SJSA1 (cell line): ENCODE results near the gene SERPINE2. TPM values are rescaled to one million over a fixed set of nuclear protein-coding genes. Genes with fewer than 3 reads are reported as not detected.
"Not testable (repeated sequence)": the region's sequence is repeated elsewhere in the genome, so short reads cannot be mapped to it uniquely, and the experiment has no call there.

ENCODE experiments used
- DNase-seq, 2 experiments: peaks; one replicate each; pipeline ENCODE4 v3.0.0-alpha.2; 2015 to 2020; ENCODE audit warnings: low spot score in 2 of 2, low read depth in 1 of 2
- H3K27ac ChIP-seq: fragments of 250-450 bp; sonication (Bioruptor Pico); 2 replicates; pipeline ENCODE4 v1.5.1; 2020; ENCODE audit warnings: mild to moderate bottlenecking, moderate library complexity
- H3K27me3 ChIP-seq: fragments of 250-450 bp; sonication (Bioruptor Pico); replicated peaks from 2 replicates; pipeline ENCODE4 v1.5.1; 2020; ENCODE audit warnings: mild to moderate bottlenecking, moderate library complexity
- H3K36me3 ChIP-seq: fragments of 250-450 bp; sonication (Bioruptor Pico); 2 replicates; pipeline ENCODE4 v1.5.1; 2020; ENCODE audit warnings: mild to moderate bottlenecking
- H3K4me1 ChIP-seq: fragments of 250-450 bp; sonication (Bioruptor Pico); replicated peaks from 2 replicates; pipeline ENCODE4 v1.6.1; 2021; ENCODE audit warnings: mild to moderate bottlenecking
- H3K4me3 ChIP-seq: fragments of 250-450 bp; sonication (Bioruptor Pico); 2 replicates; pipeline ENCODE4 v1.5.1; 2020; ENCODE audit warnings: mild to moderate bottlenecking
- H3K9me3 ChIP-seq: fragments of 250-450 bp; sonication (Bioruptor Pico); replicated peaks from 2 replicates; pipeline ENCODE4 v1.5.1; 2020; ENCODE audit warnings: mild to moderate bottlenecking
- total RNA-seq: library from RNA; depleted of rRNA; stranded (reverse); fragments of >200 nt; shearing (Covaris generic); gene quantifications from 2 replicates; pipeline ENCODE4 v1.2.3, GENCODE V29; 2014

The SERPINE2 gene
- total RNA-seq, 1 experiment from 2014 or later = 45.5 TPM

GRCh38 chr2:223947711-223948205 lies 91.3 kb downstream of the SERPINE2 start:
- H3K4me3 ChIP-seq = no peak overlapping the region
- DNase-seq = no peak
- H3K27me3 ChIP-seq = no peaks in the 10 kb centered on the region
- no peaks in the 10 kb centered on the region for H3K9me3 ChIP-seq
- peaks cover 17% of the 10 kb centered on the region for H3K36me3 ChIP-seq
- H3K27ac ChIP-seq = no peak overlapping the region
- peaks cover 13% of the 10 kb centered on the region for H3K4me1 ChIP-seq

DNA sequence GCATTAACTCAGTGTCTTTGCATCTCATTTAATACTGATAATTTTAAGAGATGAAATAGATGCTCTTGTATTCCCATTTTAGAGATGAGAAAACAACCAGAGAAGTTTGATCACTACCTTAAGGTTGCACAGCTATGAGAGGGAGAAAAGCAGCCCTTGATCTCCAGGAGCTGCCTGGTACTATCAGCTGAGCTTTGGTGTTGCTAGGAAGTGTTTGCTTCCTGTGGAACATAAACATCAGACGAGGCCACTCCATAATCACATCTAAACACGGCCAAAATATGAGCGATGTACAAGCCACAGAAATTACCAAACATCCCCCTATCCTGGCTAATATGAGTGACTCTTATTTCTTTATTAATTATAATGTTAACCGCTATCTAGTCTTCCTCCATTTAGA lies 93.3 kb downstream of the SERPINE2 start:
- no peaks in the 10 kb centered on the region for H3K9me3 ChIP-seq
- no peak overlapping the region for H3K27ac ChIP-seq
- peaks cover 19% of the 10 kb centered on the region for H3K36me3 ChIP-seq
- H3K27me3 ChIP-seq = no peaks in the 10 kb centered on the region
- no peak overlapping the region for H3K4me3 ChIP-seq
- H3K4me1 ChIP-seq = peaks cover 32% of the 10 kb centered on the region
- DNase-seq = no peak

GRCh38 chr2:223944703-223945531 lies 94.2 kb downstream of the SERPINE2 start, which contains the start of gene WDFY1:
TSS of gene WDFY1 (minus strand) at chr2:223945335. CDS start at chr2:223945284, 51 bp downstream.
- peak within 1 kb of the TSS; percentile 81 for H3K27ac ChIP-seq

DNA sequence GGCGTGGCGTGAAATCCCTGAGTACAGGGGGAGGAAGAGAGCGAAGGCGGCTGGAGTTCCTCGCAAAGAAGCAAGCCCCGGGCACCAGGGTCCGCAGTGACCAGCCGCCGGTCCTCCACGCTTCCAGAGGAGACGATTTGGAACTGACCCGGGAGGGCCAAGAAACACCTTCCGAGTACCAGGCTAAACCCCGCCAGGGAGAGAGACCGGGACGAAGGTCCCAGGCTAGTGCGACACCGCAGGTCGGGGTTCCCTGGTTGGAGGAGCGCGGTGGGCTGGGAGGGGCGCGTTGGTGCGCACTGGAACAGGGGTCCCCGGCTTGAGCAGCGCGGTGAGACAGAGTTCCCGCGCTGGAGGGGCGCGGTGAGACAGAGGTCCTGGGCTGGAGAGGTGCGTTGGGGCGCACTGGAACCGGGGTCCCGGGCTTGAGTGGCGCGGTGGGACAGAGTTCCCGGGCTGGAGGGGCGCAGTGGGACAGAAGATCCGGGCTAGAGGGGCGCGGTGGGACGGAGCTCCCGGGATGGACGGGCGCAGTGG lies 94.9 kb downstream of the SERPINE2 start:
- peak overlapping the region; percentile 95 for H3K4me3 ChIP-seq
- peaks cover 48% of the 10 kb centered on the region for H3K4me1 ChIP-seq
- H3K27ac ChIP-seq = peak overlapping the region; percentile 81
- H3K9me3 ChIP-seq = no peaks in the 10 kb centered on the region
- peak; percentile 26 to 54 for DNase-seq
- no peaks in the 10 kb centered on the region for H3K27me3 ChIP-seq
- peaks cover 31% of the 10 kb centered on the region for H3K36me3 ChIP-seq

More at GRCh38 chr2:223944703-223945531, 94.2 kb downstream of the SERPINE2 start, which contains the start of gene WDFY1:
- DNase-seq = peak; percentile 85 to 89
- Histone ChIP-seq H3K36me3 (peaks cover 24% of the 10 kb centered on the region), H3K4me3 (peak within 1 kb of the TSS; percentile 95), H3K4me1 (peaks cover 41% of the 10 kb centered on the region), H3K27me3 (no peaks in the 10 kb centered on the region), H3K9me3 (no peaks in the 10 kb centered on the region)

DNA sequence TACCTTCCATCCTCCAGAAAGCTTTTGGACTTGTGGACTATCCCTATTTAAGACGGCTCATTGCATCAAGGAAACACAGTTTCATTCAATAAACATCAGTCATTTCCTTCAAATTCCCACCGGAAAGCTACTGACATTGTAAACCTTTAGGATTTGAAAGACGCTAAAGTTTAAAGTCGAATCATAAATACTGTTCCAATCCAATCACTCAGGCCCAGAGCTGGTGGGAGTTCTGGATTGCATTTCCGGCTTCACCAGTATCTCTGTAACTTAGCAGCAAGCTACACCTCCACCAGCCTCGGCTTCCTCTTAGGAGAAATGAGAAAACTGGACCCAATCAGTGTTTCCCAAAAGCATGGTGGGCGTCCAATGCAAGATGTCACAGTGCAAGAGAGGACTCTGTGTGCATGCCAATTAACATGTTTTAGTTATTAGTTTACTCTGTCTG lies 95.5 kb downstream of the SERPINE2 start:
- Histone ChIP-seq H3K27me3 (no peaks in the 10 kb centered on the region), H3K27ac (peak overlapping the region; percentile 81), H3K4me1 (peaks cover 54% of the 10 kb centered on the region), H3K4me3 (peak overlapping the region; percentile 95), H3K9me3 (no peaks in the 10 kb centered on the region), H3K36me3 (peaks cover 34% of the 10 kb centered on the region)
- peak; percentile 72 for DNase-seq

GRCh38 chr2:223943135-223943534 lies 96.0 kb downstream of the SERPINE2 start:
- Histone ChIP-seq H3K4me1 (peaks cover 59% of the 10 kb centered on the region), H3K9me3 (no peaks in the 10 kb centered on the region), H3K27me3 (no peaks in the 10 kb centered on the region), H3K4me3 (peak overlapping the region; percentile 95), H3K36me3 (peaks cover 34% of the 10 kb centered on the region), H3K27ac (peak overlapping the region; percentile 81)
- no peak for DNase-seq

GRCh38 chr2:223941579-223942277 lies 97.4 kb downstream of the SERPINE2 start:
- Histone ChIP-seq H3K36me3 (peaks cover 34% of the 10 kb centered on the region), H3K27me3 (no peaks in the 10 kb centered on the region), H3K4me3 (peak overlapping the region; percentile 3; the same call in 1 of the 2 replicates), H3K4me1 (peaks cover 71% of the 10 kb centered on the region), H3K27ac (peak overlapping the region; percentile 75), H3K9me3 (no peaks in the 10 kb centered on the region)
- DNase-seq = peak; percentile 74 to 92

- H3K9me3 ChIP-seq, DNase-seq, H3K4me3 ChIP-seq, H3K27me3 ChIP-seq: not testable (repeated sequence)
- Histone ChIP-seq H3K36me3 (peaks cover 28% of the 10 kb centered on the region), H3K4me1 (peaks cover 87% of the 10 kb centered on the region), H3K27ac (peak overlapping the region; percentile 16)
These were observed 99.6 kb downstream of the SERPINE2 start for GRCh38 chr2:223939438-223939837.

GRCh38 chr2:223937535-223937934 lies 101.6 kb downstream of the SERPINE2 start:
- peak; percentile 80 to 91 for DNase-seq
- Histone ChIP-seq H3K27ac (peak overlapping the region; percentile 82), H3K4me1 (peaks cover 96% of the 10 kb centered on the region), H3K4me3 (no peak overlapping the region), H3K9me3 (no peaks in the 10 kb centered on the region), H3K27me3 (no peaks in the 10 kb centered on the region), H3K36me3 (peaks cover 16% of the 10 kb centered on the region)

DNA sequence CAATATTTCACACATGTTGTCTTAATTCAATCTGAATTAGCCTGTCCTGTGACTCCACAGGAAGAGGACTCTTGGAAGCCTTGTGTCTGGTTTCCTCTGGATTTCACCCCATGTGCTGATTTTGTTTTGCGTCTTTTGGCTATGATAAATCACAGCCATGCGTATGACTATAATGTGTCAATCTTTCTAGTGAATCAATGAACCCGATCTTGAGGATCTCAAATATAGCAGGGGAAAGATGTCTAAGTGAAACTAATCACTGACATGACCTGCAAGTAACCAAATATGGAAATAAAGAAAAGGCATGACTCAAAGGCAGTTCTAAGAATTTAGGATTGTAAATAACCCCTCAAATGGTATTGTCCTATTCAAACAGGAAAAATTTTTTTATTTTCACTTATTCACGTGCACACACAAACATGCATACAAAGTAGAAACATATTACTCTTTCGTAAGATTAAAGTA lies 102.2 kb downstream of the SERPINE2 start:
- Histone ChIP-seq H3K36me3 (peaks cover 15% of the 10 kb centered on the region), H3K9me3 (no peaks in the 10 kb centered on the region), H3K27ac (peak overlapping the region; percentile 82), H3K27me3 (no peaks in the 10 kb centered on the region), H3K4me1 (peaks cover 91% of the 10 kb centered on the region), H3K4me3 (no peak overlapping the region)
- peak in 1 of 2 experiments; percentile 55 for DNase-seq

DNA sequence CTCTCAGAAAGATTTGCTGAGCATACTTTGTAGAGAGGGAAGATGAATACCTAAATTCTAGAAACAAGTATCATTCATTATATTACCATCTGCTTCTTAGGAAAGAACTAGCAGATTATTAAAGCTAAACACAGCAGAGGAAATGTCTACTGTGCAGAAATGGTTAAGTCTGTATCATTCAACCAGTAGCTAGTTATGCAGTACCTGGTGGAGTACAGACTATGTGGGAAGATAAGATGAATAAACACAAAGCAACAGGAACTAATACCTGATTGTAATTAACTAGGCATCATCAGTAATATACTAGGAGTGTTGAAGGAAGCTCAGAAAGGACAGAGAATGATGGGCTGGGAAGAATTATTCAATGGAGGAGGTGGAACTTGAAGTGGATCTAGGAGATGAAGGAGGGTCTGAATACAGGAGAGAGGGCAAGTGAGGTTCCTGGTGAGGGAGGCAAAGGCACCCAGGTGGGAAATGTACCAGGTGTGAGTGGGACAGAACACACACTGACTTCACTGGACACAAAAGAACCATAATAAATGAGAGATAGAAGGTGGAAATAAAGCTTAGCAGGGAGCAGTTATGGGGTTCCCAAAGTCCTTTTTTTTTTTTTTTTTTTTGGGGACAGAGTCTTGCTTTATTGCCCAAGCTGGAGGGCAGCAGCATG lies 103.5 kb downstream of the SERPINE2 start:
- Histone ChIP-seq H3K27me3 (no peaks in the 10 kb centered on the region), H3K36me3 (peaks cover 19% of the 10 kb centered on the region), H3K27ac (no peak overlapping the region; the same call in 1 of the 2 replicates), H3K4me1 (peaks cover 83% of the 10 kb centered on the region), H3K4me3 (no peak overlapping the region), H3K9me3 (no peaks in the 10 kb centered on the region)
- no peak for DNase-seq

DNA sequence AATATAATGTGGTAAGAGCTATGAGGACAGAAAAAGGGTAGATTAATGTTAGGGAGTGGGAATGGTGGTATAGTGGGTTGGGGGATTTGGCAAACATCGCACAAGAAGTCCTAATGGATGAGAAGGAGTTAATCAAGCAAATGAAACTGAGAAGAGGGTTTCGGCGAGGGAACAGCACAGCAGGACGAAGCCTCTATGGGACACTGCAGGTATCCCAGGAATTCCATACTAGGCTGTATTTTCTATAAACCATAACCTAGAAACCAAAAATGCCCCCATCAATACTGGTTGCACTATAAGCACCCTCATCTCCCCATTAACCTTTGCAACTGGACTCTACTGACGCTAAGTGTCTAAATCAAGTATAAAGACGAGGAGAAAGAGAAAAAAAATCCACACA lies 104.2 kb downstream of the SERPINE2 start:
- DNase-seq = no peak
- no peak overlapping the region for H3K4me3 ChIP-seq
- H3K27ac ChIP-seq = no peak overlapping the region
- H3K27me3 ChIP-seq = no peaks in the 10 kb centered on the region
- no peaks in the 10 kb centered on the region for H3K9me3 ChIP-seq
- peaks cover 83% of the 10 kb centered on the region for H3K4me1 ChIP-seq
- H3K36me3 ChIP-seq = peaks cover 16% of the 10 kb centered on the region
